Kidney epithelial cell (primary cell): ENCODE measurements around the gene FAF1. TPM values are rescaled to one million over a fixed set of nuclear protein-coding genes. Genes with fewer than 3 reads are reported as not detected.

Source experiments
- DNase-seq: peaks from one replicate; pipeline ENCODE4 v3.0.0-alpha.2; 2010; ENCODE audit warnings: low read depth
- H3K27me3 ChIP-seq: 2 replicates; pipeline ENCODE4 v1.6.0; 2011; ENCODE audit warnings: low read length; ENCODE audit not compliant: control insufficient read depth, insufficient read depth
- H3K36me3 ChIP-seq: 2 replicates; pipeline ENCODE4 v1.5.1; 2011; ENCODE audit warnings: low read length; ENCODE audit not compliant: control insufficient read depth, insufficient read depth
- H3K4me3 ChIP-seq: 2 replicates; pipeline ENCODE4 v1.5.1; 2011; ENCODE audit warnings: low read depth, mild to moderate bottlenecking, control low read depth, low read length
- CTCF ChIP-seq: IDR thresholded peaks from 2 replicates; pipeline ENCODE4 v1.5.1; 2011; ENCODE audit warnings: mild to moderate bottlenecking, moderate library complexity, low read length, control low read depth, inconsistent platforms; ENCODE audit not compliant: insufficient read depth, poor library complexity, severe bottlenecking
- total RNA-seq: library from RNA; depleted of rRNA; stranded (reverse); fragments of >200 nt; gene quantifications from 2 replicates; pipeline ENCODE4 v1.2.3, GENCODE V29; 2015

Gene FAF1
- total RNA-seq, 1 donor from 2014 or later = 57.8 TPM

DNA sequence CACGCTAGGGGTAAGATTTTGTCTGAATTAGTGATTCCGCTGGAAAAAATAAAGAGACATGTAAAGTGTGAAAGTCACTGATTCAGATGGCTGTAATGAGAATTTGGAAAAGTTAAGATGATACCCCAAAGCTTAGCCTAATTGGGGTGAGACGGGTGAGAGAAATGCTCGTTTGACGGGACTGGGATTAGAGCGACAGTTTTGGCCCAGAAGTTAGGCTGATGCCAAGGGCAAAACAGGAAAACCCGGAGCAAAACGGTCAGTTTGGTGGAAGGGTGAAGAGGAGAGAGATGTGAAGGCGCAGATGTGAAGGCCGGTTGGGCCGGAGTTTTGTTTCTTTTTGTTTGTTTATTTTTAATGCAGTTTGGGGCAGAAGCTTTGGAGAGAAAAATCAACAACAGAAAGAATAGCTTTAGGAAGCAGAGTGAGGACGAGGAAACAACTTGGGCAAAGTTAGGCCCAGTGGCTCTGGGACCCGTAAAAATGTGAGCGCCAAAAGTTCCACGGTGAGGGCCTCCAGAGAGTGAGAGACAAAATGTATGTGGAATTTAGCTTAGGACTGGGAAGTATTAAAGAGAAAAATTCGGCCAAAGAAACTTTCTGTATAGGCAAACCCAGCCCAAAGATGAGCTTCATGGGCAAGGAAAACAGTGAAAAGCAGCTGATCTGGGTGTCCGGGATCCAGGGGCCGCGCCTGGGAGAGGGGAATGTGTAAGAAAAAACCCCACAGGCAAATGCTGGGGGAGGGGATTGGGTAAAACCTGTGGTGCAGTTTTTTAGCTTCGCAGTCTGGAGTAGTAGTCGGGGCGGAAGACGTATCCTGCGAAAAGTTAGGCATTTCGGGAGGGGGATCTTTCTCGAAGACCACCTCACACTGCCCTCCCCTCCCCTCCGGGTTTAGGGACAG, 538.0 kb downstream of the FAF1 start:
- no peak for DNase-seq
- no peaks in the 10 kb centered on the region for H3K36me3 ChIP-seq
- TF ChIP-seq CTCF = no peak
- H3K27me3 ChIP-seq = peaks cover 95% of the 10 kb centered on the region
- H3K4me3 ChIP-seq = no peak overlapping the region

GRCh38 chr1:50421366-50421748, 538.7 kb downstream of the FAF1 start:
- DNase-seq = no peak
- peaks cover 95% of the 10 kb centered on the region for H3K27me3 ChIP-seq
- H3K4me3 ChIP-seq = no peak overlapping the region
- H3K36me3 ChIP-seq = no peaks in the 10 kb centered on the region
- no peak for TF ChIP-seq CTCF

DNA sequence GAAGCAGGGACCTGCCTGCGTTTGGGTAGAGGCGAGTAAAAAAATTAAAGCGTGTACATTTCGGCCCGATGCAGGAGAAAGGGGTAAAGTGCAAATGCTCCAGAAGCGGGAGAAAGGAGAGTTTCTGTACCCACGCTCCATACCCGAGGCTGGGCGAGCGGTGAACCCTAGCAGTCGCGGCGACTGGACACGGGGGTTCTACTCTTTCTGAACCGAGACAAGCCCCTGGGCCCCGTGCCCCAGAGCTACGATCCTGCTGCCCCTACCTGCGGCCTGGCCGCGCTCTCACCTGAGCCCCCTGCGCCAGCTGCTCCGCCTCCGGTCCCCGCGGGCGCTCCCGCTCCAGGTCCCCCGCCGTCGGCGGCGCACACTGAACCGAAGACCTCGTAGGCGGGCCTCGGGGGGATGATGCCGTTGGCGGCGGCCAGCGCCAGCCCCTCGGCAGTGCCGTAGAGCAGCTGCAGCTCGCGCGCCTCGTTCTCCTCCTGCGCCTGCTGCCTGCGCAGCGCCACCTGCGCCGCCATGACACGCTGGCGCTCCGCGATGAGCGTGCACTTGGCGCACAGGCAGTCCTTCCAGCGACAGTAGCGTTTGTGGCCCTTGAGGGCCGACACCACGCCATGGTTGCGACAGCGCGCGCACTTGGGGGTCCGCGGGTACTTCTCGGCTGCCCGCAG, 539.2 kb downstream of the FAF1 start:
- no peak overlapping the region for H3K4me3 ChIP-seq
- H3K36me3 ChIP-seq = no peaks in the 10 kb centered on the region
- no peak for TF ChIP-seq CTCF
- no peak for DNase-seq
- peaks cover 95% of the 10 kb centered on the region for H3K27me3 ChIP-seq

- peaks cover 95% of the 10 kb centered on the region for H3K27me3 ChIP-seq
- no peak for TF ChIP-seq CTCF
- H3K36me3 ChIP-seq = no peaks in the 10 kb centered on the region
- H3K4me3 ChIP-seq = no peak overlapping the region
- no peak for DNase-seq
These were observed 540.0 kb downstream of the FAF1 start for GRCh38 chr1:50419907-50420677.

- no peak for DNase-seq
- no peak overlapping the region for H3K4me3 ChIP-seq
- peak; percentile 19 for TF ChIP-seq CTCF
These were observed 540.7 kb downstream of the FAF1 start for GRCh38 chr1:50419192-50419906.

More at GRCh38 chr1:50419192-50419906, 540.7 kb downstream of the FAF1 start:
- H3K27me3 ChIP-seq = peaks cover 96% of the 10 kb centered on the region
- no peaks in the 10 kb centered on the region for H3K36me3 ChIP-seq
